GM21515 (cell line): ENCODE results near the gene KCNMB2.
"Not testable (repeated sequence)": the region's sequence is repeated elsewhere in the genome, so short reads cannot be mapped to it uniquely, and the experiment has no call there.

Source experiments
- ATAC-seq: cut with Tn5 transposase; IDR thresholded peaks from one replicate; pipeline ENCODE4 v1.9.1; 2021; ENCODE audit not compliant: unreplicated experiment

The KCNMB2 gene

DNA sequence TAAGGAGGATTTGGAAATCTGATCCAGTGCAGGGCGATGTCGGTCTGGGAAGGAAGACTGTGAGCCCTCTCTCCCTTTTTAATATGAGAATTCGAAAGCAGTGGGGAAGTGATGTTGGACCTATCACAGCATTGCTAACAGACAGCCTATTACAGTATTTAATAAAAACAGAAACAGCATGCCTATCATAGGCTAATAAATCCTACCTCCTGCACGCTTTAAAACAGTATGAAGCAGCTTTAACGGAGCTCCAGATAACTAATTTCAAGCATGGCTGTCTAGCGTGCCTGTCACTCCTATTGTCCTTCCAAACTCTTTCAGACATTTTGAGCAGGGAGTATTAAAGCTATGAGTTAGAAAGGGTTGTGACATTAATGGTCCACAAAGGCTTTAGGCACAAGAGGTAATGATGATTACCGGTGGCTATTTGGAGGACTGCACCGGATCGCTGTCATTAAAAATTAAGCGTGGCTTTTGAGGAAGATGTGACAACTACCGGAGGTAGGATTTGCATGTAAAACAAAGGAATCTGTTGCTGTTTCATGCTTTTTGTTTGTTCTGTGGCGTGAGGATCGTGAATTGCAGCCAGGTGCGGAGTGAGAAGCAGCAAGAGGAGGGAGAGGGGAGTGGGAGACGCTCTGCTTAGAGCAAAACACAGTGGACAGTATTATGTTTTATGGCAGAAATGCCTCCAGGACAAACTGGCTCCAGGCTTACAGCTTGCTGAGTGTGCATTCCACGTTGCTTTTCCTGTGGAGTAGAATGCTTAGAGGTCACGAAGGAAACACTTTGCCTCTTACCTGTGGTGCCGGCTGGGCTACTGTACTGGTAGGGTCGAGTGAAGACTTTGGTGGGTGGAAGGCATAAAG is at the start of gene KCNMB2:
Gene KCNMB2, plus strand, starts transcription at position 226 of the 869 bp plus-strand sequence.
- no peak for ATAC-seq

- ATAC-seq: no peak
Measured at GRCh38 chr3:178486903-178487302, 49.3 kb upstream of the KCNMB2 start.

DNA sequence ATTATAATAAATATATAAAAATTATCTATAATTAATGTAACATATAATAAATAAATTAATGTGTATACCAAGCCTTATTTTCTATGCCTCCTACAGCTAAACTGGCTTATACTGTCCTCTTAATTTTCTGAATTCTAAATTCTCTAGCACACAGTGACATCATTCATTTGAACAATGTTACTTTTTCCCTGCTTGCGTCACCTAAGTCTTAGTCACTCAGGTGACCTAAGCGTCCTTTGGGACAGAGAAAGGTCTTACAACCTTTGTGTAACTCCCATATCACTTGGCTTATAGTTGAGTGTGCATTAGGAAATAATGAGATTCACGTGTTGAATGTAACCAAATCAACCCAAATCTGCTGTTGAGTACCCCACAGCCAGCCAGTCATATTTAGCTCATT is 48.5 kb upstream of the KCNMB2 start:
- ATAC-seq: no peak

DNA sequence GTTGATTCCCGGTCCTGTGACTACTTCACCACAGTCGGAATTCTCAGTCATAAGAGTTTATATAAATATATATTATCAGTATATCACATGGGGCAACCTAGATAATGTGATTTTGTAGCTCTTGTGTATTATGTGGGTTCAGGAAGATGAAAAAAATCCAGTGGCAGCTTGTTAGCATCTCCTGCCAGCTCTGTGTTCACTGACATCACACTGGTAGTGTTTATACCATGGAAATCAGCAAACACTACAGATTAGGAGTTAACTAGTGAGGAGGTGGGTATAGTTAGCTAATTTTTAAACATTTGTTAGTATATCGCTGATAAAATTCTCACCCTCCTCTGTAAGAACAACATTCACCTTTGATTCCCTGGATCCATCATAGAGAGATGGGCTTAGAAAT is 44.5 kb upstream of the KCNMB2 start:
- ATAC-seq: no peak

DNA sequence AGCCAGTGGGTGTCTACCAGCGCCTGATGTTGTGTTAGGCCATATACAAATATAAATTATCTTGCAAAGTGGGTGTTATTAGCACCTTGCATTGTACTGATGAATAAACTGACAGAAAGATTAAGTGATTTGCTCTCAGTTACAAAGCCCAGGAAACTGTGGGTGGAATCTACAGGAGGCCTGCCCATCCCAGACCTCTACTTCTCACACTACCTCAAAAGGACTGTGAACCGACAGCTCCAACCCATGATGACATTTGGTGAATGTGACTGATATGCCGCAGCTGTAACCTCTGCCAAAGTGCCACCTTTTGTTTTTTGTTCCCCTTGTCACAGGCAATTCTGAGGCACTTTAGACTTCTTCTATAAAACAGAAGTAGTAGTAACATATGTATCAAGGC is 43.7 kb upstream of the KCNMB2 start:
- ATAC-seq: no peak

DNA sequence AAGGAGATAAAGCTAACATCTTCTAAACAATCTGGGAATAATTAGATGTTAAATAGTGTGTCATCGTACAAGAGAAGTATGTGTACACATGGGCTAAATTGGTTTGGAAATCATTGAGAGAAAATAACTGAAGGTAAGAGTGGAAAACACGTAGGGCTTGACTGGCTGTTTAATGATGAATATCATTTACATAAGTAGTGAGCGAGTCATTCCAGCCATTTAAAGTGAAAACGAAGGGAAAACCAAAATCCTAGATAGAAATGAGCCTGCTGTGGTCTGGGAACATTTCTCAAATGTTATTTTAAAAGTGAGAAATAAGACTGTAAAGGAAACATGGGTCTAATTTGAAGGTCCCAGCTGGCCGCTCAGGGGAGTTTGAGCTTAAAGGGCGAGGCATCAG is 41.9 kb upstream of the KCNMB2 start:
- ATAC-seq: no peak

GRCh38 chr3:178496911-178497310 is 39.3 kb upstream of the KCNMB2 start:
- ATAC-seq: no peak

DNA sequence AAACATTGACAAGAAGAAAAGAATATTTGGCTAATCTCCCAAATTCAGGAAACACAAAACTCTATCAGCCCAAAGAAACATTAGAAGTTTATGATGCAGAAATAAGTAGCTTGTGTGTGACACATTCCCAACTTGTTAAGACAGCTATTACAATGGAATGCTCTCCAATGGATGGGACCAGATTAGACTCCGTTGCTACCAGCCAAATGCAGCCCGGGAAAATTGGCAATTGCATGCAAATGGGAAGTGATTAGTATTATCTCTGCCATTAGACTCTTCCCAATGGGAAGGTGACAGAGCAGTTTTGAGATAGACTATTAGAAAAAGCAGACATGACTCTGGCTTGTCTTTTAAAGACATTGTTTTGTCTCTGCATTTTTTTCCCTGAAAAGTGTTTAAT is 37.4 kb upstream of the KCNMB2 start:
- no peak for ATAC-seq

DNA sequence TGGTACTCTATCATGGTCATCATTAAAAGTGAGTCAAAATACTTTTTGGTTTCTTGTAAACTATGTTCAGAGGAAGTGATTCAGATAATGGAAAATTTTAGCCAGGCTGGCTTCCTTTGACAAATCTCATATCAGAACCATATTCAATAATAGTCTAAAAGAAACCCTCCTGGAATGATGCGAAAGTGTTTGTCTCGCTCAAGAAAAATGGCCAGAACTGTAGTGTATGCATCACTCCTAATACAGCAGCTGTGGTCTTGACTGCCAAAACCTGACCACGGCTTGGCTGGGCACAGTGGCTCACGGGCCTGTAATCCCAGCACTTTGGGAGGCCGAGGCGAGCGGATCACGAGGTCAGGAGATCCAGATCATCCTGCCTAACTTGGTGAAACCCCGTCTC is 35.6 kb upstream of the KCNMB2 start:
- ATAC-seq: no peak

DNA sequence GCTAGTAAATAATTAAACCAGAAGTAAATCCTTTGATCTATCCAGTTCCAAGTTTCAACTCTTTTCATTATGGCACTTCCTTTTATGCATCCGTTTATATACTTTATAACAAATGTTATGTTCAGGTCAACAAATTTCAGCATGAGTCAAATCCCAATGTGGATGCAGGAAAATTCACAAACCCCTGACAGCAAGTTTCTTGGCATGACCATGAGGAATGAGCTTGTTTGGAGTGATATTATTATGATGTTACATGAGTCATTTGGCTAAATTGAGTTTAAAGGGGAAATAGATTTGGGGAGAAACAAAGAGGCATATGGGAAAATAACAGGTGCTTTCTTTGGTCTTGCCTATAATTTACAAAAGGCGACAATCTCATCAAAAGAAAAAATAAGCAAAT is 32.1 kb upstream of the KCNMB2 start:
- no peak for ATAC-seq

GRCh38 chr3:178505832-178506231 is 30.4 kb upstream of the KCNMB2 start:
- ATAC-seq: no peak

DNA sequence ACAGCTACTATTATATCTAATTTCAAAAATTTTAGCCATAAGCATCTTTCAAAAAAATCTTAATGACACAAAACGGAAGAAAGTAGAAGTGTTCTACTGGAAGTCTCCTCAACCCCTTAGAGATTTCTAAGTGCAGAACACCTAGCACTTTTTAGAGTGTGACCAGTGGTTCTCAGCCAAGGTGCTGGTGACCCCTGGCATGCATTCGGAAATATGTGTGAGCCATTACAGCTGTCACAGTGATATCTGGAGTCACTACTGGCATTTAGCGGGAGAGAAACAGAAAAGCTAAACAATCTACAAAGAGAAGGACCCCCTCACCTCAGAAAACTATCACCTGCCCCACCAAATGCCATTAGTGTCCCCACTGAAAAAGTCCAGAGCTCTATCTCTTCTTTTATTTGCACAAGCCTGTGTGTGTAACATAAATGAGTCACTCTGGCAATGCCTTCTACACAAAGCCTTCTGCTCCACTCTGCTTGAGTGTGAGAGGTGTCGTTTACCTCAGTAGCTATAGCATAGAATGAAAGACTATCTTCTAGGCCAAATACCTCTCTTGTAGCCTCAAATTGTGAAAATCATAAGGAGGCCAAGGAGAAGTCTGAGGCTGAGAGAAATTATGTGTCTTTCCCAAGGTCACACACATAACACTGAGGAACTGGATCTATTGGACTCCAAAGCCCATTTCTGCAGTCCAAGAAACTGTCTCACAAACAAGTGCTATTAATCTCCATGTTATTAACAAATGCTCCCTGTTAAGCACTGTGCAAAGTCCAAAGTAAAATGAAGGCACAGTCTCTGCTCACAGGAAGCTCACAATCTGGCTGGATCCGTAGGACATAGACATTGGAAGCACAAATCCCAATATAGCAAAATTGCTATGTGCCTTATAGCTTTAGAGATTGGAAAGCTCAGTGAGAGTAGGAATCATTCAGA is 28.5 kb upstream of the KCNMB2 start:
- no peak for ATAC-seq

GRCh38 chr3:178508443-178508825 is 27.8 kb upstream of the KCNMB2 start:
- no peak for ATAC-seq

DNA sequence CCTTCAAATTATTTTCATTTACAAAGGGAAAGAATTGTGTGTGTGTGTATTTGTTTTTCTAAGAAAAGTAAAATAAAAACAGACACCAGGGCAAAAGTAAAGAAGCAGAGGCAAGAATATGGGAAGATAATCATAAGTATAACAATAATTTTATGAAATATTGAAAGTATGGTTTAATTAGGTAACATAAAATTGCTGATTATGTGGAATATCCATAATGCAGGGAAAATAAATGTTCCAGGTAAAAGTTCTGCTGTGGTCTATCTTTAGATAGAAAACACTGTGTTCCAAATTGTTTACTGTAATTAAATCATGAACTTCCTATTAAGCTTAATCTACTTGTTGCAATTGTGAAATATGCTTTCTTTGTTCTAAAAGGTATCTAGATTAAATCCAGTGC is 25.7 kb upstream of the KCNMB2 start:
- ATAC-seq: no peak

GRCh38 chr3:178512647-178513046 is 23.6 kb upstream of the KCNMB2 start:
- no peak for ATAC-seq

GRCh38 chr3:178513546-178514380 is 22.5 kb upstream of the KCNMB2 start:
- ATAC-seq: no peak

DNA sequence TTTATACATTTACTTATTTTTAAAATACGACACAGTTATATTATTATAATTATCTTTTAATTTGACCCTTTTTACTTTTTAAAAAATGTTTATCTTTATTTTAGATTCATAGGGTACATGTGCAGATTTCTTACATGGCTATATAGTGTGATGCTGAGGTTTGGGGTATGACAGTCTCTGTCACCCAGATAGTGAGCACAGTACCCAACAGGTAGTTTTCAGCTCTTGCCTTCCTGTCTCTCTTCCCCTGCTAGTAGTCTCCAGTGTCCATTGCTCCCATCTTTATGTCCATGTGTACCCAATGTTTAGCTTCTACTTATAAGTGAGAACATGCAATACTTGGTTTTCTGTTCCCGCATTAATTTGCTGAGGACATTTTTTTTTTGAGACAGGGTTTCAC is 21.8 kb upstream of the KCNMB2 start:
- no peak for ATAC-seq

- ATAC-seq: not testable (repeated sequence)
Measured at GRCh38 chr3:178515076-178515744, 21.0 kb upstream of the KCNMB2 start.

GRCh38 chr3:178517665-178518334 is 18.4 kb upstream of the KCNMB2 start:
- no peak for ATAC-seq
